Measurements from ENCODE around the gene CDKAL1.
"Not testable (repeated sequence)": the region's sequence is repeated elsewhere in the genome, so short reads cannot be mapped to it uniquely, and the experiment has no call there.

CDKAL1 gene
- total RNA-seq = 57.0 to 62.1 reads per million in 2 donors

- peak; percentile 18 for DNase-seq
These were observed at the start of gene CDKAL1 for GRCh38 chr6:20534295-20535262. TSS of gene CDKAL1 (plus strand) at chr6:20534457. CDS start at chr6:20546351, 11,894 bp downstream.

GRCh38 chr6:20486641-20487040, 47.6 kb upstream of the CDKAL1 start:
- no peak for DNase-seq

- DNase-seq = no peak
These were observed 46.4 kb upstream of the CDKAL1 start for GRCh38 chr6:20487669-20488375.

GRCh38 chr6:20490591-20490990, 43.7 kb upstream of the CDKAL1 start:
- DNase-seq = no peak

GRCh38 chr6:20492099-20492498, 42.2 kb upstream of the CDKAL1 start:
- no peak for DNase-seq

GRCh38 chr6:20497216-20498040, 36.8 kb upstream of the CDKAL1 start:
- DNase-seq = no peak

- no peak for DNase-seq
These were observed 36.2 kb upstream of the CDKAL1 start for GRCh38 chr6:20498041-20498385.

- no peak for DNase-seq
These were observed 25.0 kb upstream of the CDKAL1 start for GRCh38 chr6:20509212-20509611.

- DNase-seq = no peak
These were observed 22.4 kb upstream of the CDKAL1 start for GRCh38 chr6:20511852-20512251.

GRCh38 chr6:20525208-20525607, 9.0 kb upstream of the CDKAL1 start:
- not testable (repeated sequence) for DNase-seq

- DNase-seq = not testable (repeated sequence)
These were observed 5.2 kb upstream of the CDKAL1 start for GRCh38 chr6:20529086-20529448.

GRCh38 chr6:20532881-20533280, 1.4 kb upstream of the CDKAL1 start:
- DNase-seq = no peak

- no peak for DNase-seq
These were observed 437 bp upstream of the CDKAL1 start for GRCh38 chr6:20533746-20534294.

GRCh38 chr6:20538131-20538662, 3.9 kb downstream of the CDKAL1 start:
- no peak for DNase-seq

GRCh38 chr6:20538907-20539306, 4.7 kb downstream of the CDKAL1 start:
- no peak for DNase-seq

- DNase-seq = no peak
These were observed 5.1 kb downstream of the CDKAL1 start for GRCh38 chr6:20539387-20539786.

- DNase-seq = no peak
These were observed 6.4 kb downstream of the CDKAL1 start for GRCh38 chr6:20540683-20541082.

GRCh38 chr6:20541382-20541781, 7.1 kb downstream of the CDKAL1 start:
- no peak for DNase-seq

- DNase-seq = no peak
These were observed 8.8 kb downstream of the CDKAL1 start for GRCh38 chr6:20542927-20543602.

GRCh38 chr6:20548264-20548663, 14.0 kb downstream of the CDKAL1 start:
- DNase-seq = no peak

- DNase-seq = not testable (repeated sequence)
These were observed 15.1 kb downstream of the CDKAL1 start for GRCh38 chr6:20549398-20549797.

GRCh38 chr6:20554326-20554725, 20.1 kb downstream of the CDKAL1 start:
- DNase-seq = no peak

Data from activated gamma-delta T cell (primary cell).